HEK293 (cell line): ENCODE results near the gene VEPH1.

Source experiments
- CTCF ChIA-PET: fragments of 350-600 bp; formaldehyde crosslinking; extraction: SDS; loops from one replicate; lab custom pipeline; 2021; ENCODE audit warnings: antibody characterized with exemption; lab: Yijun Ruan, JAX
- POLR2A ChIA-PET: fragments of 300-600 bp; formaldehyde crosslinking; extraction: SDS; loops from one replicate; lab custom pipeline; 2020; ENCODE audit warnings: antibody characterized with exemption, inconsistent platforms; lab: Yijun Ruan, JAX
- H3K27ac ChIP-seq: fragments of 200-500 bp; sonication (Bioruptor generic); 2 replicates; pipeline ENCODE4 v1.5.1; 2014; ENCODE audit warnings: low read depth, low read length, control low read depth, inconsistent platforms; ENCODE audit errors: extremely low read depth
- H3K36me3 ChIP-seq, 2 experiments: fragments of 200-500 bp in 1 of 2; sonication (Bioruptor generic) in 1 of 2; 1 replicate in 1 of 2; 2 replicates in 1 of 2; pipeline ENCODE4 v1.5.1; 2014 to 2017; ENCODE audit warnings: inconsistent platforms in 2 of 2, low read length in 2 of 2; ENCODE audit not compliant: control insufficient read depth in 2 of 2, insufficient read depth in 1 of 2
- H3K4me1 ChIP-seq: fragments of 200-500 bp; sonication (Bioruptor generic); 2 replicates; pipeline ENCODE4 v1.5.1; 2014; ENCODE audit warnings: mild to moderate bottlenecking, low read length, inconsistent platforms; ENCODE audit not compliant: control insufficient read depth, insufficient read depth
- H3K4me3 ChIP-seq: 2 replicates; pipeline ENCODE4 v1.5.1; 2011; ENCODE audit warnings: low read depth, mild to moderate bottlenecking, control low read depth, low read length, moderate library complexity
- H3K9me3 ChIP-seq: fragments of 200-500 bp; sonication (Bioruptor generic); 2 replicates; pipeline ENCODE4 v1.5.1; 2014; ENCODE audit warnings: low read depth, low read length, inconsistent platforms; ENCODE audit not compliant: control insufficient read depth, insufficient read depth
- EGR2 ChIP-seq: fragments of 450-650 bp; formaldehyde crosslinking; IDR thresholded peaks from 2 replicates; pipeline ENCODE4 v1.5.1; 2016; ENCODE audit warnings: low read depth, missing biosample characterization, missing genetic modification characterization
- HOXD13 ChIP-seq: sonication (generic); formaldehyde crosslinking; IDR thresholded peaks from 2 replicates; pipeline ENCODE4 v1.8.0; 2022; ENCODE audit warnings: missing genetic modification reagents, borderline replicate concordance
- PRDM1 ChIP-seq: fragments of 450-650 bp; formaldehyde crosslinking; IDR thresholded peaks from 2 replicates; pipeline ENCODE4; 2016; ENCODE audit warnings: missing biosample characterization, missing genetic modification characterization
- SCRT1 ChIP-seq: fragments of 450-650 bp; formaldehyde crosslinking; IDR thresholded peaks from 2 replicates; pipeline ENCODE4 v1.5.1; 2016; ENCODE audit warnings: missing biosample characterization, missing genetic modification characterization, borderline replicate concordance
- SP2 ChIP-seq: fragments of 450-650 bp; formaldehyde crosslinking; IDR thresholded peaks from 2 replicates; pipeline ENCODE4 v1.5.1; 2016; ENCODE audit warnings: missing biosample characterization, missing genetic modification characterization
- TRIM28 ChIP-seq: IDR thresholded peaks from 2 replicates; pipeline ENCODE4 v1.6.1; 2011; ENCODE audit warnings: low read length, control low read depth, borderline replicate concordance
- WT1 ChIP-seq: fragments of 450-650 bp; formaldehyde crosslinking; IDR thresholded peaks from 2 replicates; pipeline ENCODE4 v1.5.1; 2016; ENCODE audit warnings: missing biosample characterization, missing genetic modification characterization
- ZBTB20 ChIP-seq: fragments of 450-650 bp; formaldehyde crosslinking; IDR thresholded peaks from 2 replicates; pipeline ENCODE4 v1.5.1; 2016; ENCODE audit warnings: missing biosample characterization, missing genetic modification characterization
- ZBTB7A ChIP-seq: fragments of 450-650 bp; formaldehyde crosslinking; IDR thresholded peaks from 2 replicates; pipeline ENCODE4 v1.5.1; 2016; ENCODE audit warnings: low read depth, missing biosample characterization, missing genetic modification characterization
- ZFP69B ChIP-seq: fragments of 450-650 bp; formaldehyde crosslinking; IDR thresholded peaks from 2 replicates; pipeline ENCODE4 v1.5.1; 2016; ENCODE audit warnings: missing biosample characterization, missing genetic modification characterization
- ZNF169 ChIP-seq: fragments of 450-650 bp; formaldehyde crosslinking; IDR thresholded peaks from 2 replicates; pipeline ENCODE4 v1.5.1; 2016; ENCODE audit warnings: missing biosample characterization, missing genetic modification characterization
- ZNF239 ChIP-seq: fragments of 450-650 bp; formaldehyde crosslinking; IDR thresholded peaks from 2 replicates; pipeline ENCODE4 v1.5.1; 2016; ENCODE audit warnings: missing biosample characterization, missing genetic modification characterization
- ZNF292 ChIP-seq: fragments of 450-650 bp; formaldehyde crosslinking; IDR thresholded peaks from 2 replicates; pipeline ENCODE4 v1.5.1; 2016; ENCODE audit warnings: low read depth, missing biosample characterization, missing genetic modification characterization, borderline replicate concordance
- ZNF311 ChIP-seq: fragments of 450-650 bp; formaldehyde crosslinking; IDR thresholded peaks from 2 replicates; pipeline ENCODE4 v1.5.1; 2017; ENCODE audit warnings: missing biosample characterization, missing genetic modification characterization, borderline replicate concordance
- ZNF433 ChIP-seq: fragments of 450-650 bp; formaldehyde crosslinking; IDR thresholded peaks from 2 replicates; pipeline ENCODE4 v1.5.1; 2016; ENCODE audit warnings: missing biosample characterization, missing genetic modification characterization, low read depth
- ZNF514 ChIP-seq: fragments of 450-650 bp; formaldehyde crosslinking; IDR thresholded peaks from 2 replicates; pipeline ENCODE4 v1.5.1; 2016; ENCODE audit warnings: missing biosample characterization, missing genetic modification characterization
- ZNF549 ChIP-seq: fragments of 450-650 bp; IDR thresholded peaks from 2 replicates; pipeline ENCODE4 v1.5.1; 2018; ENCODE audit warnings: missing biosample characterization, missing genetic modification characterization, mild to moderate bottlenecking, inconsistent platforms, moderate library complexity
- ZNF610 ChIP-seq: fragments of 450-650 bp; formaldehyde crosslinking; IDR thresholded peaks from 2 replicates; pipeline ENCODE4 v1.5.1; 2016; ENCODE audit warnings: missing biosample characterization, missing genetic modification characterization, borderline replicate concordance
- ZNF626 ChIP-seq: fragments of 450-650 bp; sonication (Bioruptor Pico); formaldehyde crosslinking; IDR thresholded peaks from 2 replicates; pipeline ENCODE4 v1.5.1; 2018; ENCODE audit warnings: missing biosample characterization, missing genetic modification characterization, inconsistent platforms
- ZNF664 ChIP-seq: fragments of 450-650 bp; formaldehyde crosslinking; IDR thresholded peaks from 2 replicates; pipeline ENCODE4 v1.5.1; 2016; ENCODE audit warnings: missing biosample characterization, missing genetic modification characterization
- ZNF670 ChIP-seq: fragments of 450-650 bp; formaldehyde crosslinking; IDR thresholded peaks from 2 replicates; pipeline ENCODE4 v1.5.1; 2016; ENCODE audit warnings: missing biosample characterization, missing genetic modification characterization, low read depth
- ZNF701 ChIP-seq: fragments of 450-650 bp; formaldehyde crosslinking; IDR thresholded peaks from 2 replicates; pipeline ENCODE4 v1.5.1; 2016; ENCODE audit warnings: missing biosample characterization, missing genetic modification characterization
- ZNF707 ChIP-seq: fragments of 450-650 bp; formaldehyde crosslinking; IDR thresholded peaks from 2 replicates; pipeline ENCODE4 v1.5.1; 2016; ENCODE audit warnings: missing biosample characterization, missing genetic modification characterization
- TF ChIP-seq, protein P1 (sequence below): IDR thresholded peaks from 2 replicates; pipeline ENCODE4 v1.6.1; 2011; ENCODE audit warnings: mild to moderate bottlenecking, low read depth, low read length, borderline replicate concordance
- TF ChIP-seq, protein P2 (sequence below): fragments of 450-650 bp; formaldehyde crosslinking; IDR thresholded peaks from 2 replicates; pipeline ENCODE4 v1.5.1; 2016; ENCODE audit warnings: missing biosample characterization, missing genetic modification characterization
- TF ChIP-seq, protein P3 (sequence below): fragments of 450-650 bp; formaldehyde crosslinking; IDR thresholded peaks from 2 replicates; pipeline ENCODE4 v1.5.1; 2016; ENCODE audit warnings: missing biosample characterization, missing genetic modification characterization, borderline replicate concordance
- TF ChIP-seq, protein P4 (sequence below): fragments of 450-650 bp; formaldehyde crosslinking; IDR thresholded peaks from 2 replicates; pipeline ENCODE4 v1.5.1; 2016; ENCODE audit warnings: missing biosample characterization, missing genetic modification characterization

The VEPH1 gene

DNA sequence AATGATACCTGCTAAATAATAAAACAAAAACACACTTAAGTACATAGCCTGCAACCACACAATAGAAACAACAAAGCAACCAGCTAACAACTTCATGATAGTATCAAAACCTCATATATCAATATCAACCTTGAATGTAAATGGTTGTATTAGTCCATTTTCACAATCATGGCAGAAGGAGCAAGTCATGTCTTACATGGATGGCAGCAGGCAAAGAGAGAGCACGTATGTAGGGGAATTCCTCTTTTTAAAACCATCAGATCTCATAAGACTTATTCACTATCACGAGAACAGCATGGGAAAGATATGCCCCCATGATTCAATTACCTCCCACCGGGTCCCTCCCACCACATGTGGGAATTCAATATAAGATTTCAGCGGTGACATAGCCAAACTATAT is 111.1 kb downstream of the VEPH1 start:
- Histone ChIP-seq H3K4me1 (no peaks in the 10 kb centered on the region), H3K27ac (no peak overlapping the region), H3K9me3 (no peaks in the 10 kb centered on the region), H3K4me3 (no peak overlapping the region), H3K36me3 (no peaks in the 10 kb centered on the region)
- TF ChIP-seq, protein P1, sequence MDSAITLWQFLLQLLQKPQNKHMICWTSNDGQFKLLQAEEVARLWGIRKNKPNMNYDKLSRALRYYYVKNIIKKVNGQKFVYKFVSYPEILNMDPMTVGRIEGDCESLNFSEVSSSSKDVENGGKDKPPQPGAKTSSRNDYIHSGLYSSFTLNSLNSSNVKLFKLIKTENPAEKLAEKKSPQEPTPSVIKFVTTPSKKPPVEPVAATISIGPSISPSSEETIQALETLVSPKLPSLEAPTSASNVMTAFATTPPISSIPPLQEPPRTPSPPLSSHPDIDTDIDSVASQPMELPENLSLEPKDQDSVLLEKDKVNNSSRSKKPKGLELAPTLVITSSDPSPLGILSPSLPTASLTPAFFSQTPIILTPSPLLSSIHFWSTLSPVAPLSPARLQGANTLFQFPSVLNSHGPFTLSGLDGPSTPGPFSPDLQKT = no peak
- ChIA-PET CTCF (no interaction called here), POLR2A (interaction anchor here (0.6 kb wide), 1 partner anchor 713 kb away, joined by 5 read pairs; no protein-coding TSS in a partner anchor)

DNA sequence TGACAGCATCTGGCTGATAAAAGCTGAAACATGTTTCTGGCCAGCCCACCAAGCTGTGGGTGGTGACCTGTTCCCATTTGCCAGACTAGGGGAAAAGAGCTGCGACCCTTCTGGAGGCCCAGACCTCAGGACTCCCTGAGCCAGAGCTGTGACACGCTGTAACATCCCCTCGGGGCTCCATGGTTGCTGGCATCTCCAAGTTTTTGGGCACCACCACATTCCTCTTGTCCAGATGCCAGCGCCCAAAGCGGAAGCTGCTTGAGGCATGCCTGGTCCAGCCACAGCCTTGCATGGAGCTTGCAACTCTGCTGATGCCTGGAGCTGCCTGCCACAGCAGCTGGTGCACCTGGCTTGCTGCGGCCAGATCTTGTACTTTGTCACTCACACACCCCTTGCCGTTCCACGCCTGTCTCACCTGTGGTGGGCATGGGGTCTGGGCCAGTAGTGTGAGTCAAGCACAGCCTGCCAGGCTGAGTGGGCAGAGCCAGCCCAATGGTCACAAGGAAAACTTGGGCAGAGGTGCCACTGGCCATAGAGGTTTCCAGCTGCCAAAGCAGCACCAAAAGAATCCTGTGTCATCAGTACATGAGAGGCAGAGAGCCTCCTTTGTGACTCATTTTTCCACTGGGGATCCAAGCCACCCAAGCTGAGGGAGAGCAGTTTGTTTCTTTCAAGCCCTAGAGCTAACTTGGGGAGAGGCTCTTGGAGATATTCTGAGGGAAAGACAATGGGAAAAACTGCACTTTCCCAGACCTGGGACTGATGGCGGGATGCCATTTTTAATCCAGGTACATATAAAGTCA is 112.3 kb downstream of the VEPH1 start:
- Histone ChIP-seq H3K4me1 (no peaks in the 10 kb centered on the region), H3K27ac (no peak overlapping the region), H3K4me3 (no peak overlapping the region), H3K9me3 (no peaks in the 10 kb centered on the region), H3K36me3 (no peaks in the 10 kb centered on the region)
- POLR2A ChIA-PET = no interaction called here
- CTCF ChIA-PET = interaction anchor here (0.7 to 0.8 kb wide), 2 partner anchors 25 to 61 kb away, joined by 4 to 6 read pairs; no protein-coding TSS in a partner anchor
- TF ChIP-seq ZNF701 (tag by site-specific recombination) (no peak), ZFP69B (no peak), ZNF514 (tag by site-specific recombination) (no peak), TRIM28 (no peak), EGR2 (tag by site-specific recombination) (no peak), ZNF292 (tag by site-specific recombination) (no peak), ZBTB7A (tag by site-specific recombination) (no peak), WT1 (tag by site-specific recombination) (no peak), ZNF670 (no peak), HOXD13 (CRISPR knock-in tag) (no peak), ZNF169 (no peak), ZNF239 (tag by site-specific recombination) (no peak), ZNF433 (tag by site-specific recombination) (no peak), ZNF707 (no peak), ZNF610 (no peak), ZNF626 (no peak), SP2 (tag by site-specific recombination) (no peak), ZNF664 (tag by site-specific recombination) (no peak)
- TF ChIP-seq, protein P2, sequence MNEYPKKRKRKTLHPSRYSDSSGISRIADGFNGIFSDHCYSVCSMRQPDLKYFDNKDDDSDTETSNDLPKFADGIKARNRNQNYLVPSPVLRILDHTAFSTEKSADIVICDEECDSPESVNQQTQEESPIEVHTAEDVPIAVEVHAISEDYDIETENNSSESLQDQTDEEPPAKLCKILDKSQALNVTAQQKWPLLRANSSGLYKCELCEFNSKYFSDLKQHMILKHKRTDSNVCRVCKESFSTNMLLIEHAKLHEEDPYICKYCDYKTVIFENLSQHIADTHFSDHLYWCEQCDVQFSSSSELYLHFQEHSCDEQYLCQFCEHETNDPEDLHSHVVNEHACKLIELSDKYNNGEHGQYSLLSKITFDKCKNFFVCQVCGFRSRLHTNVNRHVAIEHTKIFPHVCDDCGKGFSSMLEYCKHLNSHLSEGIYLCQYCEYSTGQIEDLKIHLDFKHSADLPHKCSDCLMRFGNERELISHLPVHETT (tag by site-specific recombination) = no peak

DNA sequence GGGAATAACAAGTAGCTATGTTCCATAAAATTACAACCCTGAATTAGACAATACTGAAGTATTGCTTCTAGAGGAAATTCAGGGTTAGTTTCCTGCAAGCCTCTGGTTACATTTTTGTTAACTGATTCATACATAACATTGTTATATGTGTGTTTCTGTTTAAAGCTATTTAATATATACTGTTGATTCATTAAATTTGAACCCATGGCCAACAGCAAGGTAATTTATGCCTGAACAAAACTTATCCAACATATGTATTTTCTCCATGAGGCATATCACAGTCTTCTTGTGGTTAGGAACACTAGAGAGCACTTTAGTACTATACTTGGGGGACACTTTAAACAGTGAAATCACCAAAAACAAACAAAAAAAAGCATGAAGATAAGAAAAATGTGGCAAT is 114.2 kb downstream of the VEPH1 start:
- H3K4me3 ChIP-seq = no peak overlapping the region
- POLR2A ChIA-PET = no interaction called here
- no peaks in the 10 kb centered on the region for H3K9me3 ChIP-seq
- no peak overlapping the region for H3K27ac ChIP-seq
- H3K4me1 ChIP-seq = no peaks in the 10 kb centered on the region
- no peaks in the 10 kb centered on the region for H3K36me3 ChIP-seq
- CTCF ChIA-PET = no interaction called here
- no peak for TF ChIP-seq PRDM1 (tag by site-specific recombination)
- TF ChIP-seq, protein P3, sequence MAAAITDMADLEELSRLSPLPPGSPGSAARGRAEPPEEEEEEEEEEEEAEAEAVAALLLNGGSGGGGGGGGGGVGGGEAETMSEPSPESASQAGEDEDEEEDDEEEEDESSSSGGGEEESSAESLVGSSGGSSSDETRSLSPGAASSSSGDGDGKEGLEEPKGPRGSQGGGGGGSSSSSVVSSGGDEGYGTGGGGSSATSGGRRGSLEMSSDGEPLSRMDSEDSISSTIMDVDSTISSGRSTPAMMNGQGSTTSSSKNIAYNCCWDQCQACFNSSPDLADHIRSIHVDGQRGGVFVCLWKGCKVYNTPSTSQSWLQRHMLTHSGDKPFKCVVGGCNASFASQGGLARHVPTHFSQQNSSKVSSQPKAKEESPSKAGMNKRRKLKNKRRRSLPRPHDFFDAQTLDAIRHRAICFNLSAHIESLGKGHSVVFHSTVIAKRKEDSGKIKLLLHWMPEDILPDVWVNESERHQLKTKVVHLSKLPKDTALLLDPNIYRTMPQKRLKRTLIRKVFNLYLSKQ = no peak
- TF ChIP-seq, protein P4, sequence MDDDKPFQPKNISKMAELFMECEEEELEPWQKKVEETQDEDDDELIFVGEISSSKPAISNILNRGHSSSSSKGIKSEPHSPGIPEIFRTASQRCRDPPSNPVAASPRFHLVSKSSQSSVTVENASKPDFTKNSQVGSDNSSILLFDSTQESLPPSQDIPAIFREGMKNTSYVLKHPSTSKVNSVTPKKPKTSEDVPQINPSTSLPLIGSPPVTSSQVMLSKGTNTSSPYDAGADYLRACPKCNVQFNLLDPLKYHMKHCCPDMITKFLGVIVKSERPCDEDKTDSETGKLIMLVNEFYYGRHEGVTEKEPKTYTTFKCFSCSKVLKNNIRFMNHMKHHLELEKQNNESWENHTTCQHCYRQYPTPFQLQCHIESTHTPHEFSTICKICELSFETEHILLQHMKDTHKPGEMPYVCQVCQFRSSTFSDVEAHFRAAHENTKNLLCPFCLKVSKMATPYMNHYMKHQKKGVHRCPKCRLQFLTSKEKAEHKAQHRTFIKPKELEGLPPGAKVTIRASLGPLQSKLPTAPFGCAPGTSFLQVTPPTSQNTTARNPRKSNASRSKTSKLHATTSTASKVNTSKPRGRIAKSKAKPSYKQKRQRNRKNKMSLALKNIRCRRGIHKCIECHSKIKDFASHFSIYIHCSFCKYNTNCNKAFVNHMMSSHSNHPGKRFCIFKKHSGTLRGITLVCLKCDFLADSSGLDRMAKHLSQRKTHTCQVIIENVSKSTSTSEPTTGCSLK = no peak
- TF ChIP-seq ZNF433 (tag by site-specific recombination) = no peak
- no peak for TF ChIP-seq SCRT1 (tag by site-specific recombination)
- no peak for TF ChIP-seq ZNF311 (tag by site-specific recombination)
- TF ChIP-seq ZBTB20 (tag by site-specific recombination) = no peak
- no peak for TF ChIP-seq ZNF549 (tag by site-specific recombination)
